Caco-2 (cell line): ENCODE results near the gene STIM2. TPM values are rescaled to one million over a fixed set of nuclear protein-coding genes. Genes with fewer than 3 reads are reported as not detected.

Experiments
- BruUV-seq: library from RNA; stranded (reverse); fragments of 400-500 nt; replicated peaks from 2 replicates; lab custom pipeline; 2021; lab: Mats Ljungman, UMichigan
- CTCF ChIA-PET: fragments of 300-600 bp; sonication (Branson Sonifier 250); formaldehyde crosslinking; loops from one replicate; lab custom pipeline; 2022; ENCODE audit warnings: antibody characterized with exemption; lab: Charles Lee
- POLR2A ChIA-PET: fragments of 300-600 bp; sonication (Branson Sonifier 250); formaldehyde crosslinking; loops from one replicate; lab custom pipeline; 2022; ENCODE audit warnings: antibody characterized with exemption; lab: Charles Lee
- DNase-seq, 2 experiments: peaks; one replicate each; pipeline versions ENCODE4 v3.0.0 to v3.0.0-alpha.2; 2020 to 2022
- H3K27me3 ChIP-seq: replicated peaks from 2 replicates; pipeline ENCODE4 v1.6.0; 2011; ENCODE audit warnings: low read length; ENCODE audit not compliant: control insufficient read depth, insufficient read depth
- H3K36me3 ChIP-seq: 2 replicates; pipeline ENCODE4 v1.5.1; 2011; ENCODE audit warnings: low read length; ENCODE audit not compliant: control insufficient read depth, insufficient read depth
- H3K4me1 ChIP-seq: fragments of 250-450 bp; sonication (Bioruptor Pico); 2 replicates; pipeline ENCODE4 v1.5.1; 2020; ENCODE audit warnings: mild to moderate bottlenecking
- H3K4me3 ChIP-seq: 2 replicates; pipeline ENCODE4 v1.5.1; 2011; ENCODE audit warnings: low read depth, mild to moderate bottlenecking, control low read depth, low read length
- H3K9me3 ChIP-seq: fragments of 250-450 bp; sonication (Bioruptor Pico); 2 replicates; pipeline ENCODE4 v1.5.1; 2020; ENCODE audit warnings: mild to moderate bottlenecking, moderate library complexity
- H3K27ac Mint-ChIP-seq: one replicate; pipeline ENCODE4 v1.8.0; 2022; ENCODE audit warnings: mixed read lengths; ENCODE audit not compliant: unreplicated experiment
- H3K27me3 Mint-ChIP-seq: one replicate; pipeline ENCODE4 v1.8.0; 2022; ENCODE audit warnings: mixed read lengths; ENCODE audit not compliant: insufficient read depth, unreplicated experiment
- H3K36me3 Mint-ChIP-seq: one replicate; pipeline ENCODE4 v1.8.0; 2022; ENCODE audit warnings: mild to moderate bottlenecking, mixed read lengths; ENCODE audit not compliant: insufficient read depth, unreplicated experiment
- H3K4me1 Mint-ChIP-seq: one replicate; pipeline ENCODE4 v1.8.0; 2022; ENCODE audit warnings: low read depth, mixed read lengths; ENCODE audit not compliant: unreplicated experiment
- H3K4me3 Mint-ChIP-seq: one replicate; pipeline ENCODE4 v1.8.0; 2022; ENCODE audit warnings: mild to moderate bottlenecking, moderate library complexity, mixed read lengths; ENCODE audit not compliant: unreplicated experiment
- H3K9me3 Mint-ChIP-seq: one replicate; pipeline ENCODE4 v1.8.0; 2022; ENCODE audit warnings: mixed read lengths; ENCODE audit not compliant: unreplicated experiment
- CTCF ChIP-seq, 2 experiments: fragments of 200-600 bp in 1 of 2; IDR thresholded peaks; 1 replicate in 1 of 2; 2 replicates in 1 of 2; pipeline versions ENCODE4 v1.5.1 to v1.8.0; 2011 to 2022; ENCODE audit warnings: antibody characterized with exemption in 1 of 2, control low read depth in 1 of 2, inconsistent platforms in 1 of 2, low read depth in 1 of 2, low read length in 1 of 2, mild to moderate bottlenecking in 1 of 2, moderate library complexity in 1 of 2; ENCODE audit not compliant: insufficient read depth in 1 of 2, severe bottlenecking in 1 of 2, unreplicated experiment in 1 of 2
- intact Hi-C: fragments of 100-400 bp; cut with micrococcal nuclease; formaldehyde crosslinking; loops from one replicate; pipeline ENCODE4 v1.10.0; 2022; ENCODE audit not compliant: unreplicated experiment
- total RNA-seq: library from RNA; stranded (reverse); gene quantifications from 2 replicates; pipeline ENCODE4 v1.2.3, GENCODE V29; 2022

Gene STIM2
- total RNA-seq, 1 experiment from 2014 or later: 27.2 TPM

DNA sequence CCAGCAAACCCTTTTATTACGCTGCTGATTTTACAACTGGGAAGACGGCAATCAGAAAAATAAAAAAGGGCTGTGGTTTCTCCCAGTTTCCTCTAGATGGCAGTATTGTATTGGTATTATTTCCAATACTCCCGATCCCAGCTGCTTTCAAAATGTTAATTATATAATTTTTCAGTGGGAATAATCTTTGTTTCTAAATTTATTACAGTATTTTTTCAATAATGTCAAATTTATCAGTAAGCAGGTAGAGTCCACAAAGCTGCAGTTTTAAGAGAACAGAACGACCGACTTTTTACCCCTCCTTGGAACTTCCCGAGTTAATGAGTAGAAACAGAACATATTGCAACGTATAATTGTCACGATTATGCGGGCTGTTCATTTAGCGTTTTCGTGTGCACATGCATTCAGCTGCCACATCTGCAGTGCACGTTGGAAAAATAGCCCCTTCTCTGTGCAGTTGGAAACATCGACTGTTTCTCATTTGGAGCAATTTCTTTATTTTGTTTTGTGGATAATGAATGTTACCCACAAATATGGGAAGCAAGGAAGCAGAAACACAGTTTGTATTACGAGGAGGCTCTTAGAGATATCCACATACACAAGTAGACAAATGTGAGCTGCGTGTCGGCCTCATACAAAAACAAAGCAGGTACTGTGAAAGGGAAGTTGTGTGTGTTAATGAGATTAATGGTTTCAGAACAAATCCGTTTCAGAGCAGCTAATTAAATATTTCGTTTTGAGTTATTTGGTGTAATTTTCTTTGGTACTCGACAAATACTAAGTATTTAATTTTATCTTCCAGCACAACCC, 188.0 kb downstream of the STIM2 start:
- Histone ChIP-seq H3K36me3 (no peaks in the 10 kb centered on the region), H3K9me3 (no peaks in the 10 kb centered on the region), H3K27me3 (no peaks in the 10 kb centered on the region), H3K4me1 (no peaks in the 10 kb centered on the region), H3K4me3 (no peak overlapping the region)
- Mint-ChIP-seq H3K4me1 (peaks cover 15% of the 10 kb centered on the region), H3K27me3 (peaks cover 13% of the 10 kb centered on the region), H3K36me3 (peaks cover 6% of the 10 kb centered on the region), H3K9me3 (no peaks in the 10 kb centered on the region), H3K4me3 (no peak overlapping the region), H3K27ac (no peak overlapping the region)
- intact Hi-C loops: loop anchor here (1.0 kb wide), 2 partner anchors 128 to 270 kb away; no protein-coding TSS in a partner anchor
- TF ChIP-seq CTCF (IDR thresholded peaks at IDR 0.05; ENCODE audit: insufficient read depth in 1 of 2, low read depth in 1 of 2, low read length in 1 of 2, severe bottlenecking in 1 of 2, unreplicated experiment in 1 of 2): peak; percentile 58 to 66
- POLR2A ChIA-PET: no interaction called here
- CTCF ChIA-PET: no interaction called here
- peak in 1 of 2 experiments; percentile 27 for DNase-seq
- no TSS peak for BruUV-seq

DNA sequence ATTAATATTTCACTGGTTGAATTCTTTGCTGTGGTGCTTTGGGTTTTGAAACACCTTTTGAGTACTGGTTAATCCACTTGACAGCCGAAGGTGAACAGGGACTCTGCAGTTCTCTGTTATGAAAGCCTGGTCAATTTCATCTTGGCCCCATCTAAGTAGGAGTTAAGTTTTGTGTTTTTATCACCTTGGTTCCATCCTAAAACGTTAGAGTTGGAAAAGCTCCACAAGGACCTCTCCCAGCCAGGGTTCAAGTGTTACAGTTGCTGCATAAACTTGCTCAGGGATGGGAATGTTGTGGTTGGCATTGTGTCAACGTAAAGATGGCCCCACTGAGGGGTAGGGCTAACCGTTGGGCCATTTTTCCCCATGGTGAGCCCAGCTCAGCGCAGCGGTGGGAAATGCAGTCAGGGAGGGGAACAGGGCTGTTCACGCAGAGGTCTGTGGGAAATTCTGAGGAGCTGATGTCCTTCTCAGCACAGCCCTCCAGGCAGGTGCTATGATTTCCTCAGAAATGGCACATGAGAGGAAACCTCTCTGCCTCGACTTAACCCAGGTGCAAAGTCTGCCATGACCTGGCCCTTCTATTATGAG, 188.7 kb downstream of the STIM2 start:
- no peaks in the 10 kb centered on the region for H3K36me3 ChIP-seq
- intact Hi-C loops: no loop called here
- Mint-ChIP-seq H3K27me3 (peaks cover 11% of the 10 kb centered on the region), H3K9me3 (no peaks in the 10 kb centered on the region), H3K27ac (no peak overlapping the region), H3K36me3 (peaks cover 6% of the 10 kb centered on the region), H3K4me1 (peaks cover 10% of the 10 kb centered on the region), H3K4me3 (no peak overlapping the region)
- ChIA-PET POLR2A (no interaction called here), CTCF (interaction anchor here (0.5 to 0.6 kb wide), 2 partner anchors 25 to 32 kb away, joined by 3 read pairs; no protein-coding TSS in a partner anchor)
- H3K27me3 ChIP-seq: no peaks in the 10 kb centered on the region
- no peak for DNase-seq
- no peaks in the 10 kb centered on the region for H3K9me3 ChIP-seq
- TF ChIP-seq CTCF (IDR thresholded peaks at IDR 0.05; ENCODE audit: insufficient read depth in 1 of 2, low read depth in 1 of 2, low read length in 1 of 2, severe bottlenecking in 1 of 2, unreplicated experiment in 1 of 2): no peak
- H3K4me1 ChIP-seq: no peaks in the 10 kb centered on the region
- H3K4me3 ChIP-seq: no peak overlapping the region
- no TSS peak for BruUV-seq

GRCh38 chr4:27050731-27051130, 190.1 kb downstream of the STIM2 start:
- Mint-ChIP-seq H3K27me3 (peaks cover 2% of the 10 kb centered on the region), H3K4me3 (no peak overlapping the region), H3K36me3 (peaks cover 6% of the 10 kb centered on the region), H3K9me3 (no peaks in the 10 kb centered on the region), H3K27ac (no peak overlapping the region), H3K4me1 (peaks cover 10% of the 10 kb centered on the region)
- POLR2A ChIA-PET: no interaction called here
- Histone ChIP-seq H3K36me3 (no peaks in the 10 kb centered on the region), H3K9me3 (no peaks in the 10 kb centered on the region), H3K4me1 (no peaks in the 10 kb centered on the region), H3K4me3 (no peak overlapping the region), H3K27me3 (no peaks in the 10 kb centered on the region)
- no TSS peak for BruUV-seq
- CTCF ChIA-PET: no interaction called here
- no peak for TF ChIP-seq CTCF (IDR thresholded peaks at IDR 0.05; ENCODE audit: insufficient read depth in 1 of 2, low read depth in 1 of 2, low read length in 1 of 2, severe bottlenecking in 1 of 2, unreplicated experiment in 1 of 2)
- no peak for DNase-seq
- intact Hi-C loops: no loop called here
